GM12873 (cell line): ENCODE measurements around the gene PCDHGA4.

Source experiments
- TF ChIP-seq, protein P1 (sequence below): IDR thresholded peaks from 2 replicates; pipeline ENCODE4 v1.5.1; 2012; ENCODE audit warnings: low read depth, mild to moderate bottlenecking, moderate library complexity, low read length, control low read depth; ENCODE audit not compliant: insufficient read depth; ENCODE audit errors: missing control alignments

PCDHGA4 gene

GRCh38 chr5:141397756-141398551 is 43.1 kb downstream of the PCDHGA4 start, which contains the start of gene PCDHGB5:
TSS of gene PCDHGB5 (plus strand) at chr5:141397947. CDS start at chr5:141398128, 181 bp downstream.
- TF ChIP-seq, protein P1, sequence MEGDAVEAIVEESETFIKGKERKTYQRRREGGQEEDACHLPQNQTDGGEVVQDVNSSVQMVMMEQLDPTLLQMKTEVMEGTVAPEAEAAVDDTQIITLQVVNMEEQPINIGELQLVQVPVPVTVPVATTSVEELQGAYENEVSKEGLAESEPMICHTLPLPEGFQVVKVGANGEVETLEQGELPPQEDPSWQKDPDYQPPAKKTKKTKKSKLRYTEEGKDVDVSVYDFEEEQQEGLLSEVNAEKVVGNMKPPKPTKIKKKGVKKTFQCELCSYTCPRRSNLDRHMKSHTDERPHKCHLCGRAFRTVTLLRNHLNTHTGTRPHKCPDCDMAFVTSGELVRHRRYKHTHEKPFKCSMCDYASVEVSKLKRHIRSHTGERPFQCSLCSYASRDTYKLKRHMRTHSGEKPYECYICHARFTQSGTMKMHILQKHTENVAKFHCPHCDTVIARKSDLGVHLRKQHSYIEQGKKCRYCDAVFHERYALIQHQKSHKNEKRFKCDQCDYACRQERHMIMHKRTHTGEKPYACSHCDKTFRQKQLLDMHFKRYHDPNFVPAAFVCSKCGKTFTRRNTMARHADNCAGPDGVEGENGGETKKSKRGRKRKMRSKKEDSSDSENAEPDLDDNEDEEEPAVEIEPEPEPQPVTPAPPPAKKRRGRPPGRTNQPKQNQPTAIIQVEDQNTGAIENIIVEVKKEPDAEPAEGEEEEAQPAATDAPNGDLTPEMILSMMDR, result peak; percentile 55

DNA sequence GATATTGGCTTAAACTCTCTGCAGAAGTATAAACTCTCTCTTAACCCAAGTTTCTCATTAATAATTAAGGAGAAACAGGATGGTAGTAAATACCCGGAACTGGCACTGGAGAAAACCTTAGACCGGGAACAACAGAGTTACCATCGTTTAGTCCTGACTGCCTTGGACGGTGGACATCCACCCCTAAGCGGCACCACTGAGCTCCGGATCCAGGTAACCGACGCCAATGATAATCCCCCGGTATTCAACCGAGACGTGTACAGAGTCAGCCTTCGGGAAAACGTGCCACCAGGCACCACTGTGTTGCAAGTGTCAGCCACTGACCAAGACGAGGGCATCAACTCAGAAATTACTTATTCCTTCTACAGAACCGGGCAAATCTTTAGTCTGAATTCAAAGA is 43.8 kb downstream of the PCDHGA4 start:
- TF ChIP-seq, protein P1, result no peak

DNA sequence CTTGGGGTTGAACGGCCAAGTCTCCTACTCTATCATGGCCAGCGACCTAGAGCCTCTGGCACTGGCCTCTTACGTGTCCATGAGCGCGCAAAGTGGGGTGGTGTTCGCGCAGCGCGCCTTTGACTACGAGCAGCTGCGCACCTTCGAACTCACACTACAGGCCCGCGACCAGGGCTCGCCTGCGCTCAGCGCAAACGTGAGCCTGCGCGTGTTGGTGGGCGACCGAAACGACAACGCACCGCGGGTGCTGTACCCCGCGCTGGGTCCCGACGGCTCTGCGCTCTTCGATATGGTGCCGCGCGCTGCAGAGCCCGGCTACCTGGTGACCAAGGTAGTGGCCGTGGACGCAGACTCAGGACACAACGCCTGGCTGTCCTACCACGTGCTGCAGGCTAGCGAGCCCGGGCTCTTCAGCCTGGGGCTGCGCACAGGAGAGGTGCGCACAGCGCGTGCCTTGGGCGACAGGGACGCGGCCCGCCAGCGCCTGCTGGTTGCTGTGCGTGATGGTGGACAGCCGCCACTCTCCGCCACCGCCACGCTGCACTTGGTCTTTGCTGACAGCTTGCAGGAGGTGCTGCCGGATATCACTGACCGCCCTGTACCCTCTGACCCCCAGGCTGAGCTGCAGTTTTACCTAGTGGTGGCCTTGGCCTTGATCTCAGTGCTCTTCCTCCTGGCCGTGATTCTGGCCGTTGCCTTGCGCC is 44.9 kb downstream of the PCDHGA4 start:
- TF ChIP-seq, protein P1, result no peak

- TF ChIP-seq, protein P1, result peak; percentile 63
Observed at GRCh38 chr5:141402553-141403243, 47.9 kb downstream of the PCDHGA4 start, which contains the start of gene PCDHGA9. TSS of gene PCDHGA9 (plus strand) at chr5:141402778. CDS start at chr5:141402953, 175 bp downstream.

DNA sequence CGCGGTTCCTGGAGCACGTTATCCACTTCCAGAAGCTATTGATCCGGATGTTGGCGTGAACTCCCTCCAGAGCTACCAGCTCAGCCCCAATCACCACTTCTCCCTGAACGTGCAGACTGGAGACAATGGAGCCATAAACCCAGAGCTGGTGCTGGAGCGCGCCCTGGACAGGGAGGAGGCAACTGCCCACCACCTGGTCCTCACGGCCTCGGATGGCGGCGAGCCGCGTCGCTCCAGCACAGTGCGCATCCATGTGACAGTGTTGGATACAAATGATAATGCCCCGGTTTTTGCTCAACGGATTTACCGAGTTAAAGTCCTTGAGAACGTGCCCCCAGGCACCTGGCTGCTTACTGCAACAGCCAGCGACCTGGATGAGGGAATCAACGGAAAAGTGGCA is 48.6 kb downstream of the PCDHGA4 start:
- TF ChIP-seq, protein P1, result no peak
